DLD1 (cell line): Measurements from ENCODE around the gene HAPLN1.

ENCODE experiments used
- in situ Hi-C: cut with HindIII; loops from 2 replicates; pipeline ENCODE4 v1.10.0; 2017; ENCODE audit warnings: low sequenced_read_pairs

HAPLN1 gene

DNA sequence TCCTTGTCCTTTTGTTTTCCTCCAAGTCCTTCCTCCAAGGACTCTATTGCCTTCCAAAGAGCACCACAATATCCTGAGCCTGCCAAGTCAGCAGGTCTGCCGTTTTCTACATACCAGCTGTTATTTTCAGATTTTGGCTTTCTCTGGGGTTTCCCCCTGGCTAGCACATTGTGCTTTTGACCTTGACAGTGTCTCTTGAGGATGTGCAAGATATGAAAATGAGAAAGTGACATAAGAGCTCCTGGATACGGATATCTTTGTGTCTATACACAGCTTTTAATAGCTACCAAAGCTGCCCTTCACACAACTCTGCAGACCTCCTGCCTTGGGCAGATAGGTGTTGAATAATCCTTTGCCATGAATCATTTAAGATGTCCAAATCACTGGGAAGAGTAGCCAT is 67.0 kb downstream of the HAPLN1 start:
- in situ Hi-C loops, result no loop called here

DNA sequence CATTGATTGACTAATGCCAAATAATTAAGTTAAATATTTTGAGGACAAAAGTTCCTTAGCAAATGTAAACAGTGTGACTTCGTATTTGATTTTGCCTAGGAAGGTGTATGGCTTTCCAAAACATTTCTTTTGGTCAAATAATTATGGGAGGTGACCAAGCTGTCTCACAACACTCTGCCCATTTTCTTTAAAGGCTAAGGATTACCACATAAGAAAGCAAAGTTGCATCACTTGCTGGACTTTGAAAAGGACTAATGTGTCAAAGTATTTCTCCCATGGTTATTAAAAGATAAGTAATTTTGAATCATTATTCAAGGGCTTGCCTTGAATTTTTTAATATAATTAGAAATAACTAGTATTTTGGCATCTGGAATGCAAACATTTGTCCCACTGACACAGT is 74.7 kb downstream of the HAPLN1 start:
- in situ Hi-C loops, result no loop called here

DNA sequence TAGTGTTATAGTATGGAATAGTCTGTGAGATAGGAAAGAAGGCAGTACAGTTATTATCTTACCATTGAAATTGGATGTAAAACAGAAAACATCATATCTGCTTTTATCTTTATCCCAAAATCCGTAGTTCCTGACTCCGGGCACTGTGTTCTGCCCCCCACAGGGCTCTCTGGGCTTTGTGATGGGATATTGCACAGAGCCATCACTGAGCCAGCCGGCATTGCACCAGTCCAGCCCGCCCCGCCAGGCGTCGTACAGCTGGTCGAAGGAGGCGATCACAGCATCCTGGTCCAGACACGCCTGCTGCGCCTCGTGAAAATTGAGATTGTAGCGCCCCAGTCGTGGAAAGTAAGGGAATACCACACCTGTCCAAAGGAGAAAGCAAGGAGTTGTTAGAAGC is 76.4 kb downstream of the HAPLN1 start:
- in situ Hi-C loops, result no loop called here

DNA sequence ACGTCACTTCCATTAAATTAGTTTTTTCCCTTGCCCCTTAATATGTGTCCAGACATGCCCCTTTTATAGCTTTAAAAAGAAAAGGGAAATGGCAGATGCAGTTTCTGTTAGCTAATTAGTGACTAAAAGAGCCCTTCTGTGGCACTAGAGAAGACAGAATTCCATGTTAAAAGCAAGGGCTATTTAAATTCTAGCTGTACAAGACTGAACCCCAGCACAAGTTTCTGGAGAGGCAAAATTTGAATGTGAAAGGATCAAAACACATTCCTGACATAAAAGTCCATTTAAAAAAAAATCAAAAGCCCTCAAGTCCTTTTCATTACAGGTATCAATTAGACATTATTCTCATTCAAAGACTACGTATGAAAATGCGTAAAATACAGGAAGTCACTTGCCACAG is 78.7 kb downstream of the HAPLN1 start:
- in situ Hi-C loops, result no loop called here

DNA sequence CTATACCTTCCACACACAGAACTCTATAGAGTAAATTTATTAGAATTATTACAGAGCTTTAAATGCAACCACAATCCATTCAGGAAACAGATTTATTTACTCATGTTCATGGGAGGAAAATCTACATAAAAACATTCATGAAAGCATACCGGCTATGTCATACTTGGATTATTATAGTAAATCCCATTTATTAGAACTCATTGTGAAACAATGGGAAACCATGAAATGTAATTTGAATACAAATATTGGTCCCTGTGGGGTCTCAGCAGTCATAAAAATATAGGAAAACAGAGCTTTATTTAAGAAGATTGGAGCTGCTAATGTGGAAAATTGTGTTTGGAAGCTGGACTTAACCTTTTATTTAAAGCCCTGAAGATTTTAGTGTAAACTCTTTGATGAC is 80.7 kb downstream of the HAPLN1 start:
- in situ Hi-C loops, result no loop called here

DNA sequence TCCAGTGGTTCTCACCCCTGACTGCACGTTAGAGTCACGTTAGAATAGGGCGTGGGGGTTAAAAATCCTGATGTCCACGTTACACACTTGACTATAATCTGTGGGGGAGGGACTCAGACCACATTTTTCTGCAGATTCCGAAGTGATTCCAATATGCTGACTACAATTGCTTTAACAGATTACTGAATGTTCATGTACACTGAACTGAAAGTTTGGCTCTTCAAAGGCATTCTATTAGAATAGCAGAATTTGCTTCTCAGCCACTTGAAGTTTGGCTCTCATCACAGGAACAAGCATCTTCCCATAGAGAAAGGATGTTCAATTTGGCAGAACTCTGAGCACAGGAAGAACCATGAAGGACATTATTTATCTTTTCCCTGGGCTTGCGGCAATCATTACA is 84.5 kb downstream of the HAPLN1 start:
- in situ Hi-C loops, result no loop called here

DNA sequence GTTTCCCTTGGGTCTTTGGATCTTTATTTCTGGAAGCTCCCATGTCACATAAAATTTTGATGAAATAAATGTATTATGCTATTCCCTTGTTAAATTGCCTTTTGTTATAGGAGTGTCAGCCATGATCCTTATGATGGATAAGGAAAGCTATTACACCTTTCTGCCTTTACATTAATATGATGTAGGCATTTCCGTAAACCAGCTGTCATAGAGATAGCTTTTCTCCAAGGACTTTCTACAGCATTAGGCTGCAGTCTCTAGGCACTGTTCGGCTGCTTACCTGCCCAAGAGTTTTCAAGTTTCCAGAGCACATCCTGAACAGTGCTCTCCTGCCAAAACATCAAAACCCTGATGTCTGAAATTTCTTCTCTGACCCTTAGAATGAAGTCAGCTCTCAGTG is 87.4 kb downstream of the HAPLN1 start:
- in situ Hi-C loops, result no loop called here

DNA sequence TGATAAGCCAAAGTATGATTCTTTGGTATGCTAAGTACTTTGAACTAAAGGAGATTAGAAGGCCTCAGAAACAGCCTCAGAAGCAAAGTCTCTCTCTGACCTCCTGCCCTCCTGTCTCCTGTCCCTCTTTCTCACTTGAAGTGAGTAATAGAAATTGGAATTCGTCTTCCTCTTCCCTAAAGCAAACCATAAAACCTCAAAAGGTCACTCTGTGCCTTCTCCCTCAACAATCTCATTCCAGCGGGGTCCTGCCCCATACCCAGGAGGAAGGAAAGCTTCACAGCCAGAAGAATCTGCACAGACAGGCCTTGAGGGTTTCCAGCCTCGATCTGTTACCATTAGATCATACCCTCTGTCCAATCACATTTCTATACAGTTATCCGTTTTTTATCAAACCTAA is 87.8 kb downstream of the HAPLN1 start:
- in situ Hi-C loops, result no loop called here

DNA sequence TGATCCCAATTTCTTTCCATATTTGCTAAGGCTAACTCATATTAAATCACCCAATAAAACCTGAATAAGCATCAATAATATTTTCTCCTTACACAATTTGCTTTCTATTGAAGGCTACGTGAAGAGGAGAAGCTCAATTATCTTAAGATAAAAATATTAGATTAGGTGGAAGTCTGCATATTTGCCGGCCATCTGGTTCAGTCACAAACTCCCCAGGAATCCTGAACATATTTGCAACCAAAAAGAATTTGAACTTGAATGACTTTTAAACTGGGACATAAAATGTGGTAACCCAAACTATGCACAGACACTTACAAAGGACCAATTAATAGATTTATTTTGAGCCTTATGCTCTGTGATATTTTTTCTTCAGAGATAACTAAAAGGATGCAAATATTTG is 92.3 kb downstream of the HAPLN1 start:
- in situ Hi-C loops, result no loop called here

DNA sequence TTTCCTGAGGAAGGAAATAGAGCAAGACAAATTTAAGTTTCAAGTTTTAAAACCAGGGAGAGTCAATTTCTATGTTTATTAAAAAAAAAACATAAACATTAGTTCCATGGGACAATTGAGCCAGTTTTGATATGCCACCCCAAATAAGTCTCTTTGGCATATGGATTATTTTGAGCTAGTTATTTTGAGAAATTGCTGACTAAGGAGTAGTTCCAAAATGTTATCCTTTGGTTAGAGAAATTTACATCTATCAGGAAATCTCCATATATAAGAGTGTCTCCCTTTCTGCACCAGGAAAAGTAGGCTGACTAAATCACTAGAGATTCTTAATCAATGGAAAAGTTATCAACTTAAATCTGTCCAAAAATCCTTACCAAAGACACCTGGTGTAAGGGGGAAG is 105.8 kb downstream of the HAPLN1 start:
- in situ Hi-C loops, result no loop called here

DNA sequence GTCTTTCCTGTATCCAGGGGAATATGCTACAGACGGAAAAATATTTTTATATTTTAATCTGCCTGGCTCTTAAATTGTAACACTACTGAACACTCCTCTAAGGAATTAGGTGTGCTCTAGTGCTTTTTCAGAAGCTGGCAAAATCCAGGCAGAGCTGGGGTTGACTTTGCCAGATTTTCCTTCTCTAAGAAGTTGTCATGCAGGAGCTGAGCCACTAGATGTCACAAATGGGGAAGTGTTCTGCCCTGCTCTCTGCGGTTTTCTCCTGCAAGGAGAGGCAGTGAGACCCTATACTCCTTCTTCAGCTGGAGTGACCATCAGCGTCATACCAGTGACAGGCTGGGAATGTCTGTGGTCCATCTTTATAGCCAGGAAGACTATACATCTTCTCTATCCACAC is 112.5 kb downstream of the HAPLN1 start:
- in situ Hi-C loops, result no loop called here

DNA sequence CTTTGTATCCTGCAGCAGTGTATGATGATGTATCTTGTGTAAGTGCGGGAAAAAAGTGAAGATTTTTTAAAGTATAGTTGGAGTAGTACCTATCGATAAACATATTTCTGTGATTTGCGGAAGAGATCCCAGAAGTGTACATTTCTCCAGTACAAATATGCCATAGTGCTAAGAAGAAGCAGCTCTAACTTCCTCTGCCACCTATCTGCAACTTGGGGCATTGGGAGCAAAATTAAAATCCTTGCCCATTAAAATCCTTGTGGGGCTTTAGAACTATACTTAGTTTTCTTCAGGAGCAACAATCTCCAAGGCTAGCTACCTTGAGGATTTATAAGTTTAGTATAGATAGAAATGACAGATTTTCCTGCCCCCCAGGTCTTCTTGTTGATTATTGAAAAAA is 125.4 kb downstream of the HAPLN1 start:
- in situ Hi-C loops, result no loop called here

DNA sequence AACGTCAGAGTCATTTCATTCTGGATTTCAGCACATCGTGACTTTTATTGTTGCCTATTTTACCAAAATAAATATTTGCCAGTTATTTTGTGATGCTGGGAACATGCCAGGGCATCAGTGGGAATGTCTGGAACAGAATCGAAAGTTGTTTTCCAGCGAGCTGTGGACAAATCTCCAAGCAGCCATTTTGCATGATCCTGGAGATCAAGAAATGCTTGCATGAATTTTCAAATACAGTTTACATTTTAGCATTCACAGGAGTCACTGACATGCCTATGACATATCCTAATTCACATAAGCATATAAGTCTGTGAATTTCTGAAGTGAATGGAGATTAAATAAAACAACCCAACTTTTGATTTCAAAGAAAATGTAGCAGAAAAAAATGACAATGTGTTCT is 129.7 kb downstream of the HAPLN1 start:
- in situ Hi-C loops, result no loop called here

DNA sequence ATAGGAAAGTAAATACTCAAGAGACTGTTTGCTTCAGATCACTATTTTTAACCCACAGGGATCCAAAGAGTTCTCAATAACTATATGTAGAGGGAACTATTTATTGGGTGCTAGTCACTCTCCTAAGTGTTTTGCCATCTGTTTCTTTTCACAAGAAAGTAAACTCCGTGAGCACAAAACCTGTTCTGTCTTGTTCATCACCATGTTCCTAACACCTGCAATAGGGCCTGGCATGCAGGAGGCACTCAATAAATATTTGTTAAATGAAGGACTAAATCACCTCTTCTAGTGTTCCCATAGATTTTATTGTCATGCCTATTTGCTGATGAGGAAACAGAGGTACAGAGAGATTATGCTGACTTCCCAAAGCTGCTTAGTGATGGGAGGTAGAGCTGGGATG is 130.9 kb downstream of the HAPLN1 start:
- in situ Hi-C loops, result no loop called here
